Endothelial cell of umbilical vein (primary cell): ENCODE data around the gene LSM3. TPM values are rescaled to one million over a fixed set of nuclear protein-coding genes. Genes with fewer than 3 reads are reported as not detected.

Source experiments
- BruUV-seq: library from RNA; stranded (reverse); fragments of 400-500 nt; replicated peaks from 2 replicates; lab custom pipeline; 2021; lab: Mats Ljungman, UMichigan
- CTCF ChIA-PET: fragments of 300-600, 350-600 bp; sonication (Branson Sonifier 250); formaldehyde crosslinking; loops from one replicate; lab custom pipeline; 2021; ENCODE audit warnings: antibody characterized with exemption, inconsistent platforms; lab: Charles Lee
- POLR2A ChIA-PET: fragments of 300-600, 350-600 bp; sonication (Branson Sonifier 250); formaldehyde crosslinking; loops from one replicate; lab custom pipeline; 2021; ENCODE audit warnings: antibody characterized with exemption, inconsistent platforms; lab: Charles Lee
- DNase-seq: peaks from one replicate; pipeline ENCODE4 v3.0.0-alpha.2; 2011; ENCODE audit warnings: low read depth, low spot score
- FAIRE-seq: peaks from 2 replicates; lab custom pipeline; 2011; peaks lifted over from hg19 to GRCh38; lab: Jason Lieb, UNC
- H2AFZ ChIP-seq: 2 replicates; pipeline ENCODE4 v1.6.0; 2012; ENCODE audit warnings: low read depth, low read length, control low read depth, inconsistent platforms
- H3K27ac ChIP-seq: 2 replicates; pipeline ENCODE4 v1.5.1; 2011; ENCODE audit warnings: low read depth, mild to moderate bottlenecking, control low read depth, low read length, moderate library complexity; ENCODE audit not compliant: insufficient read depth
- H3K27me3 ChIP-seq, 2 experiments: 2 replicates each; pipeline versions ENCODE4 v1.6.0 to v1.6.1; 2011; ENCODE audit warnings: low read length in 2 of 2, mixed read lengths in 1 of 2; ENCODE audit not compliant: control insufficient read depth in 2 of 2, insufficient read depth in 2 of 2
- H3K36me3 ChIP-seq, 2 experiments: 2 replicates in 1 of 2; 3 replicates in 1 of 2; pipeline ENCODE4 v1.5.1; 2011; ENCODE audit warnings: low read length in 2 of 2, mild to moderate bottlenecking in 1 of 2, moderate library complexity in 1 of 2; ENCODE audit not compliant: control insufficient read depth in 2 of 2, insufficient read depth in 2 of 2; ENCODE audit errors: extremely low read depth in 1 of 2
- H3K4me1 ChIP-seq: 3 replicates; pipeline ENCODE4 v1.5.1; 2011; ENCODE audit warnings: mild to moderate bottlenecking, low read length; ENCODE audit not compliant: control insufficient read depth, insufficient read depth; ENCODE audit errors: extremely low read depth
- H3K4me2 ChIP-seq: 2 replicates; pipeline ENCODE4 v1.6.1; 2011; ENCODE audit warnings: low read length, control low read depth, mixed read lengths; ENCODE audit not compliant: insufficient read depth
- H3K4me3 ChIP-seq, 3 experiments: fragments of 200-600 bp in 1 of 3; sonication (generic), shearing (Covaris generic) in 1 of 3; replicated peaks in 1 of 3; 2 replicates each; pipeline ENCODE4 v1.5.1; 2011 to 2016; ENCODE audit warnings: control low read depth in 3 of 3, low read length in 3 of 3, mild to moderate bottlenecking in 2 of 3, inconsistent platforms in 1 of 3, low read depth in 1 of 3, moderate library complexity in 1 of 3; ENCODE audit not compliant: insufficient read depth in 1 of 3
- H3K79me2 ChIP-seq: 2 replicates; pipeline ENCODE4 v1.6.0; 2012; ENCODE audit warnings: low read length, inconsistent platforms; ENCODE audit not compliant: control insufficient read depth, insufficient read depth
- H3K9ac ChIP-seq: replicated peaks from 2 replicates; pipeline ENCODE3; 2011; ENCODE audit warnings: low read length, control low read depth; ENCODE audit not compliant: insufficient read depth; ENCODE audit errors: extremely low read depth
- H3K9me1 ChIP-seq: replicated peaks from 3 replicates; pipeline ENCODE4 v1.6.0; 2011; ENCODE audit warnings: mild to moderate bottlenecking, low read length; ENCODE audit not compliant: control insufficient read depth, insufficient read depth; ENCODE audit errors: extremely low read depth
- H3K9me3 ChIP-seq: replicated peaks from 2 replicates; pipeline ENCODE4 v1.5.1; 2012; ENCODE audit warnings: low read length, inconsistent platforms; ENCODE audit not compliant: control insufficient read depth, insufficient read depth
- H4K20me1 ChIP-seq: replicated peaks from 2 replicates; pipeline ENCODE3; 2011; ENCODE audit warnings: mild to moderate bottlenecking, low read length; ENCODE audit not compliant: control insufficient read depth, insufficient read depth; ENCODE audit errors: extremely low read depth
- CTCF ChIP-seq, 2 donors: IDR thresholded peaks; 1 replicate in 1 of 2; 2 replicates in 1 of 2; pipeline ENCODE4 v1.5.1; 2011; ENCODE audit warnings: low read length in 2 of 2, mild to moderate bottlenecking in 2 of 2, moderate library complexity in 2 of 2, control low read depth in 1 of 2, inconsistent platforms in 1 of 2, low read depth in 1 of 2; ENCODE audit not compliant: insufficient read depth in 1 of 2; ENCODE audit errors: extremely low read depth in 1 of 2
- EZH2 ChIP-seq: IDR thresholded peaks from 2 replicates; pipeline ENCODE4 v1.6.1; 2012; ENCODE audit warnings: borderline replicate concordance, low read depth, mild to moderate bottlenecking, moderate library complexity, low read length, inconsistent platforms; ENCODE audit not compliant: severe bottlenecking
- FOS ChIP-seq: IDR thresholded peaks from 2 replicates; pipeline ENCODE4 v1.6.1; 2011; ENCODE audit warnings: mild to moderate bottlenecking, low read length, moderate library complexity, borderline replicate concordance; ENCODE audit not compliant: insufficient read depth
- GATA2 ChIP-seq: IDR thresholded peaks from 2 replicates; pipeline ENCODE4 v1.7.0; 2011; ENCODE audit warnings: low read depth, mild to moderate bottlenecking, moderate library complexity, mixed read lengths, low read length; ENCODE audit not compliant: insufficient read length, insufficient read depth
- JUN ChIP-seq: IDR thresholded peaks from 2 replicates; pipeline ENCODE4 v1.6.1; 2011; ENCODE audit warnings: borderline replicate concordance, low read depth; ENCODE audit not compliant: insufficient read length, insufficient read depth
- MAX ChIP-seq: IDR thresholded peaks from 2 replicates; pipeline ENCODE4 v1.6.1; 2011; ENCODE audit not compliant: insufficient read depth, insufficient read length
- MYC ChIP-seq: IDR thresholded peaks from one replicate; pipeline ENCODE4 v1.6.1; 2011; ENCODE audit warnings: mild to moderate bottlenecking, low read depth, low read length
- POLR2A ChIP-seq: IDR thresholded peaks from 2 replicates; pipeline ENCODE4 v1.6.1; 2012; ENCODE audit warnings: low read depth, mild to moderate bottlenecking, control low read depth, low read length
- POLR2AphosphoS5 ChIP-seq: IDR thresholded peaks from 2 replicates; pipeline ENCODE4 v1.6.1; 2012; ENCODE audit warnings: low read depth, mild to moderate bottlenecking, control low read depth, low read length, moderate library complexity; ENCODE audit not compliant: insufficient read depth
- dilution Hi-C: fragments of 300-500 bp; cut with MboI; formaldehyde crosslinking; loops from one replicate; pipeline ENCODE4 v1.15.0; 2019; ENCODE audit warnings: low sequenced_read_pairs; ENCODE audit not compliant: extremely low pct_ligation_motif_present
- intact Hi-C: fragments of 100-400 bp; cut with micrococcal nuclease; formaldehyde crosslinking; loops from one replicate; pipeline ENCODE4 v1.10.0; 2022
- polyA plus RNA-seq, 4 experiments: library from polyadenylated mRNA; depleted of rRNA in 3 of 4; stranded (reverse) in 3 of 4; unstranded in 1 of 4; fragments of >200 nt; gene quantifications; 2 replicates each; pipeline versions ENCODE4 v1.2.1 to v1.2.3, GENCODE V29; 2011 to 2012; ENCODE audit warnings: missing spikeins in 1 of 4
- total RNA-seq: library from RNA; stranded (reverse); gene quantifications from 2 replicates; pipeline ENCODE4 v1.2.3, GENCODE V29; 2021

The LSM3 gene
- total and polyA plus RNA-seq, 2 donors (not counting 3 experiments of a cell fraction or from before 2014, with no cell fraction given) = 4.4 to 13.0 TPM

- H3K27ac ChIP-seq = no peak overlapping the region
- no peaks in the 10 kb centered on the region for H3K9me1 ChIP-seq
- DNase-seq (no peak), FAIRE-seq (no peak)
- no peak overlapping the region for H3K4me2 ChIP-seq
- H3K9me3 ChIP-seq = no peaks in the 10 kb centered on the region
- ChIA-PET POLR2A (interaction anchor here (2.8 kb wide), 1 partner anchor 9 kb away, joined by 8 read pairs; the partner anchor contains the start of genes CHCHD4 and TMEM43), CTCF (interaction anchor here (0.8 kb wide), 1 partner anchor 9 kb away, joined by 3 read pairs; no protein-coding TSS in a partner anchor)
- H3K79me2 ChIP-seq = peaks cover 5% of the 10 kb centered on the region
- TF ChIP-seq JUN (no peak), MAX (no peak), FOS (no peak)
- H4K20me1 ChIP-seq = no peaks in the 10 kb centered on the region
- no peak overlapping the region for H3K9ac ChIP-seq
- no TSS peak for BruUV-seq
- H3K4me3 ChIP-seq = no peak overlapping the region
- no peaks in the 10 kb centered on the region for H3K27me3 ChIP-seq
- no peak overlapping the region for H2AFZ ChIP-seq
- no peaks in the 10 kb centered on the region for H3K4me1 ChIP-seq
- dilution Hi-C loops = no loop called here
- intact Hi-C loops = no loop called here
- peaks cover 8 to 65% of the 10 kb centered on the region in 2 experiments for H3K36me3 ChIP-seq
Observed at GRCh38 chr3:14133876-14134275, 44.7 kb upstream of the LSM3 start.

- Histone ChIP-seq H3K27ac (no peak overlapping the region), H3K79me2 (peaks cover 3% of the 10 kb centered on the region), H3K27me3 (no peaks in the 10 kb centered on the region), H3K9me3 (no peaks in the 10 kb centered on the region), H3K4me2 (no peak overlapping the region), H2AFZ (no peak overlapping the region), H3K9me1 (no peaks in the 10 kb centered on the region), H3K36me3 (peaks cover 8 to 69% of the 10 kb centered on the region in 2 experiments), H3K9ac (no peak overlapping the region), H3K4me1 (no peaks in the 10 kb centered on the region), H3K4me3 (no peak overlapping the region), H4K20me1 (no peaks in the 10 kb centered on the region)
- DNase-seq (no peak), FAIRE-seq (no peak)
- TF ChIP-seq POLR2AphosphoS5 = no peak
- TF ChIP-seq CTCF (IDR thresholded peaks at IDR 0.05; ENCODE audit: extremely low read depth in 1 of 2, insufficient read depth in 1 of 2, low read depth in 1 of 2, low read length in 2 of 2) = no peak
- no peak for TF ChIP-seq JUN
- TF ChIP-seq MYC = no peak
- TF ChIP-seq MAX = no peak
- no peak for TF ChIP-seq GATA2
- TF ChIP-seq POLR2A = no peak
- no peak for TF ChIP-seq FOS
- no peak for TF ChIP-seq EZH2
- dilution Hi-C loops (no loop called here), intact Hi-C loops (no loop called here)
- ChIA-PET POLR2A (interaction anchor here (2.8 kb wide), 1 partner anchor 9 kb away, joined by 8 read pairs; the partner anchor contains the start of genes CHCHD4 and TMEM43), CTCF (no interaction called here)
- no TSS peak for BruUV-seq
Observed at GRCh38 chr3:14134291-14134690, 44.3 kb upstream of the LSM3 start.
